ENCODE data around the gene SNAPC4.

Gene SNAPC4, protein sequence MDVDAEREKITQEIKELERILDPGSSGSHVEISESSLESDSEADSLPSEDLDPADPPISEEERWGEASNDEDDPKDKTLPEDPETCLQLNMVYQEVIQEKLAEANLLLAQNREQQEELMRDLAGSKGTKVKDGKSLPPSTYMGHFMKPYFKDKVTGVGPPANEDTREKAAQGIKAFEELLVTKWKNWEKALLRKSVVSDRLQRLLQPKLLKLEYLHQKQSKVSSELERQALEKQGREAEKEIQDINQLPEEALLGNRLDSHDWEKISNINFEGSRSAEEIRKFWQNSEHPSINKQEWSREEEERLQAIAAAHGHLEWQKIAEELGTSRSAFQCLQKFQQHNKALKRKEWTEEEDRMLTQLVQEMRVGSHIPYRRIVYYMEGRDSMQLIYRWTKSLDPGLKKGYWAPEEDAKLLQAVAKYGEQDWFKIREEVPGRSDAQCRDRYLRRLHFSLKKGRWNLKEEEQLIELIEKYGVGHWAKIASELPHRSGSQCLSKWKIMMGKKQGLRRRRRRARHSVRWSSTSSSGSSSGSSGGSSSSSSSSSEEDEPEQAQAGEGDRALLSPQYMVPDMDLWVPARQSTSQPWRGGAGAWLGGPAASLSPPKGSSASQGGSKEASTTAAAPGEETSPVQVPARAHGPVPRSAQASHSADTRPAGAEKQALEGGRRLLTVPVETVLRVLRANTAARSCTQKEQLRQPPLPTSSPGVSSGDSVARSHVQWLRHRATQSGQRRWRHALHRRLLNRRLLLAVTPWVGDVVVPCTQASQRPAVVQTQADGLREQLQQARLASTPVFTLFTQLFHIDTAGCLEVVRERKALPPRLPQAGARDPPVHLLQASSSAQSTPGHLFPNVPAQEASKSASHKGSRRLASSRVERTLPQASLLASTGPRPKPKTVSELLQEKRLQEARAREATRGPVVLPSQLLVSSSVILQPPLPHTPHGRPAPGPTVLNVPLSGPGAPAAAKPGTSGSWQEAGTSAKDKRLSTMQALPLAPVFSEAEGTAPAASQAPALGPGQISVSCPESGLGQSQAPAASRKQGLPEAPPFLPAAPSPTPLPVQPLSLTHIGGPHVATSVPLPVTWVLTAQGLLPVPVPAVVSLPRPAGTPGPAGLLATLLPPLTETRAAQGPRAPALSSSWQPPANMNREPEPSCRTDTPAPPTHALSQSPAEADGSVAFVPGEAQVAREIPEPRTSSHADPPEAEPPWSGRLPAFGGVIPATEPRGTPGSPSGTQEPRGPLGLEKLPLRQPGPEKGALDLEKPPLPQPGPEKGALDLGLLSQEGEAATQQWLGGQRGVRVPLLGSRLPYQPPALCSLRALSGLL (N-terminal part only)

DNA sequence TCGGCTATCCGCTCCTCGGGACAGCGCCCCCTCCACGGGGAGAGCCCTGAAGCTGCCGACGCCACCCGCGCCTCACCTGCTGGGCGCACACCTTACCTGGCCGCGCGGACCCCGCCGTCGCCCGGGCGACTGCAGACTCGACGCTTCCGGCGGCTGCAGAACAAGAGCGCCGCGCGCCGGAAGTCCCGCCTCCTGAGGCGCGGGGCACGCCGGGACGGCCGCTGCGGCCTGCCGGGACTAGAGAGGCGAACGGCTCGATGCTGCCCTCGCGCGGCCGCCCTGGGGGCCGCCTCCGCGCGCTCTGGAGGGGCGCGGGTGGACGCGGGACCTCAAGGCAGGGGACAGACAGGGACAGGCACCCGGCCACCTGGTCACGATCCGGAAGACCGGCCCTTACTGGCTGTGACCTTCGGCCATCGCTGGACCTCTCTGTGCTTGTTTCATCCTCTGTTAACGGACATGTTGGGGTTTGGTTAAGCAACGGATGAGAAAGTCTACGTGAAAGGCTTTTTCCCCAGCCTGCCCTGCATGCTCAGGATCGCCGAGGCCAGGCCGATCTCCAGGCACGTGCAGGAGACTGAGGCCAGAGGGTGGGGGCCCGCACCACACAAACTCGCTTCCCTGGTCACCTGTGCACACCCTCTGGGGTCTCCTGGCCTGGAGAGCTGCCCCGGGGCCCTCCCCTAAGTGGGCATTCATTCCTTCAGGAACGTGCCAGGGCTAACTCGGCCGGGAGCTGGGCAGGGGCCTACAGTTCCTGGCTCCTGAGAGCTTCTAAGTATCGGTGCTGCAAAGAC, at the start of gene SNAPC4:
Gene SNAPC4, minus strand, starts transcription at position 133 of the 797 bp plus-strand sequence. CDS start 1,742 bp downstream, outside the sequence.
- peaks cover 5% of the 10 kb centered on the region; the same call in 1 of the 2 replicates for H4K20me1 ChIP-seq (ENCODE audit: insufficient read depth)
- H3K27me3 ChIP-seq (ENCODE audit: insufficient read depth, low read depth), result no peaks in the 10 kb centered on the region
- peak within 1 kb of the TSS; percentile 43 for H3K27ac ChIP-seq
- H3K4me2 ChIP-seq, result peak within 1 kb of the TSS; percentile 90
- H3K79me2 ChIP-seq (ENCODE audit: insufficient read depth, low read depth), result peaks cover 21% of the 10 kb centered on the region
- peak within 1 kb of the TSS; percentile 47; the same call in 1 of the 2 replicates for H2AFZ ChIP-seq (ENCODE audit: low read depth)
- peak within 1 kb of the TSS; percentile 79 for H3K9ac ChIP-seq
- H3K4me1 ChIP-seq (ENCODE audit: low read depth, poor library complexity, severe bottlenecking), result peaks cover 46% of the 10 kb centered on the region
- H3K4me3 ChIP-seq (IDR thresholded peaks at IDR 0.05; ENCODE audit: insufficient read depth, low read depth, low read length), result peak within 1 kb of the TSS; percentile 34
- H3K36me3 ChIP-seq (ENCODE audit: insufficient read depth), result peaks cover 4% of the 10 kb centered on the region; the same call in 1 of the 2 replicates
- TF ChIP-seq, protein P1, sequence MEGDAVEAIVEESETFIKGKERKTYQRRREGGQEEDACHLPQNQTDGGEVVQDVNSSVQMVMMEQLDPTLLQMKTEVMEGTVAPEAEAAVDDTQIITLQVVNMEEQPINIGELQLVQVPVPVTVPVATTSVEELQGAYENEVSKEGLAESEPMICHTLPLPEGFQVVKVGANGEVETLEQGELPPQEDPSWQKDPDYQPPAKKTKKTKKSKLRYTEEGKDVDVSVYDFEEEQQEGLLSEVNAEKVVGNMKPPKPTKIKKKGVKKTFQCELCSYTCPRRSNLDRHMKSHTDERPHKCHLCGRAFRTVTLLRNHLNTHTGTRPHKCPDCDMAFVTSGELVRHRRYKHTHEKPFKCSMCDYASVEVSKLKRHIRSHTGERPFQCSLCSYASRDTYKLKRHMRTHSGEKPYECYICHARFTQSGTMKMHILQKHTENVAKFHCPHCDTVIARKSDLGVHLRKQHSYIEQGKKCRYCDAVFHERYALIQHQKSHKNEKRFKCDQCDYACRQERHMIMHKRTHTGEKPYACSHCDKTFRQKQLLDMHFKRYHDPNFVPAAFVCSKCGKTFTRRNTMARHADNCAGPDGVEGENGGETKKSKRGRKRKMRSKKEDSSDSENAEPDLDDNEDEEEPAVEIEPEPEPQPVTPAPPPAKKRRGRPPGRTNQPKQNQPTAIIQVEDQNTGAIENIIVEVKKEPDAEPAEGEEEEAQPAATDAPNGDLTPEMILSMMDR (conservative IDR thresholded peaks at IDR 0.05; ENCODE audit: low read depth, low read length), result peak; percentile 83

DNA sequence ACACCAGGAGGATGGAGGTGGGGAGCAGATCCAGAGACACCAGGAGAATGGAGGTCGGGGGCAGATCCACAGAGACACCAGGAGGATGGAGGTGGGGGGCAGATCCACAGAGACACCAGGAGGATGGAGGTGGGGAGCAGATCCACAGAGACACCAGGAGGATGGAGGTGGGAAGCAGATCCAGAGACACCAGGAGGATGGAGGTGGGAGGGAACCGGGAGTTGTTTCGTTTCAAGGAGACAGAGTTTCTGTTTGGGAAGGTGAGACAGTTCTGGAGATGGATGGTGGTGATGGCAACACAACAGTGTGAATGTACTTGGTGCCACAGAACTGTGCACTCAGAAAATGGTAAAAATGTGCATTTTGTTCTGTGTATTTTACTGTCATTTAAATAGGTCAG, 48.7 kb upstream of the SNAPC4 start:
- no peaks in the 10 kb centered on the region for H4K20me1 ChIP-seq (ENCODE audit: insufficient read depth)
- peaks cover 3% of the 10 kb centered on the region; the same call in 1 of the 2 replicates for H3K36me3 ChIP-seq (ENCODE audit: insufficient read depth)
- H3K9ac ChIP-seq, result no peak overlapping the region
- no peak overlapping the region for H3K27ac ChIP-seq
- H3K79me2 ChIP-seq (ENCODE audit: insufficient read depth, low read depth), result no peaks in the 10 kb centered on the region
- no peak overlapping the region for H2AFZ ChIP-seq (ENCODE audit: low read depth)
- H3K4me1 ChIP-seq (ENCODE audit: low read depth, poor library complexity, severe bottlenecking), result no peaks in the 10 kb centered on the region
- no peak overlapping the region for H3K4me2 ChIP-seq
- H3K4me3 ChIP-seq (IDR thresholded peaks at IDR 0.05; ENCODE audit: insufficient read depth, low read depth, low read length), result no peak overlapping the region
- TF ChIP-seq, protein P1 (conservative IDR thresholded peaks at IDR 0.05; ENCODE audit: low read depth, low read length), result no peak
- H3K27me3 ChIP-seq (ENCODE audit: insufficient read depth, low read depth), result no peaks in the 10 kb centered on the region

DNA sequence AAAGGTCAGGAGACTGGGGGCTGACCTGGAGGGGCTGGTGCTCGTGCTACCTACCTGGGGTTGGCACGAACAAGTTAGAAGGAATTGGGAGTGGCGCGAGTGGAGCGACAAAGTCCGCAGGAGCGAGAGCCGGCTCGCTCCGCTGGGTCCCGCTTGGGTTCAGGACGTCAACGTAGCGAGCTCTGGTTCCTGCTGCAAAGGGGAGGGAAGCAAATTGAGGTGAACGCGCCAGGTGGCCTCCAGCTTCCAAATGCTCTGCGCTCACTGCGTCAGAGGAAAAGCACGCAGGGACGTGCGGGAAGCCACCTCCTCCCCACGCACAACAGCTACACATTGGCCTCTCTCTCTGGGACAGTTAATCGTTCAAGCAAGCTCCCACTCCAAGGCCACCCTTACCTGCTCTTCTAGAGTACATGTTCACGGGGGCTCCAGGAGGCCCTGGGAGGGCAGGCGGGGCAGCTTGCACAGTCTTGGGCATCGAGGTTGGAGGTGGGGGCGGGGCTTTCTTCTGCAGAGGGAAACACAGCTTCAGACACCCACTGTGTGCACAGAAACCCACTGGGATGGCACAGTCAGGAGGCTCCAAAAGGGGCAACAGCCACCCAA, 47.3 kb upstream of the SNAPC4 start:
- H4K20me1 ChIP-seq (ENCODE audit: insufficient read depth), result no peaks in the 10 kb centered on the region
- H3K9ac ChIP-seq, result no peak overlapping the region
- no peak overlapping the region for H3K27ac ChIP-seq
- H3K36me3 ChIP-seq (ENCODE audit: insufficient read depth), result peaks cover 3% of the 10 kb centered on the region; the same call in 1 of the 2 replicates
- H3K4me1 ChIP-seq (ENCODE audit: low read depth, poor library complexity, severe bottlenecking), result no peaks in the 10 kb centered on the region
- no peaks in the 10 kb centered on the region for H3K27me3 ChIP-seq (ENCODE audit: insufficient read depth, low read depth)
- TF ChIP-seq, protein P1 (conservative IDR thresholded peaks at IDR 0.05; ENCODE audit: low read depth, low read length), result no peak
- H3K79me2 ChIP-seq (ENCODE audit: insufficient read depth, low read depth), result no peaks in the 10 kb centered on the region
- no peak overlapping the region for H3K4me2 ChIP-seq
- no peak overlapping the region for H3K4me3 ChIP-seq (IDR thresholded peaks at IDR 0.05; ENCODE audit: insufficient read depth, low read depth, low read length)
- no peak overlapping the region for H2AFZ ChIP-seq (ENCODE audit: low read depth)

All from KMS-11 (cell line).